HEK293 (cell line): ENCODE measurements around the gene MAPK8IP3.

Source experiments
- CTCF ChIA-PET: fragments of 350-600 bp; formaldehyde crosslinking; extraction: SDS; loops from one replicate; lab custom pipeline; 2021; ENCODE audit warnings: antibody characterized with exemption; lab: Yijun Ruan, JAX
- POLR2A ChIA-PET: fragments of 300-600 bp; formaldehyde crosslinking; extraction: SDS; loops from one replicate; lab custom pipeline; 2020; ENCODE audit warnings: antibody characterized with exemption, inconsistent platforms; lab: Yijun Ruan, JAX
- H3K27ac ChIP-seq: fragments of 200-500 bp; sonication (Bioruptor generic); 2 replicates; pipeline ENCODE4 v1.5.1; 2014; ENCODE audit warnings: low read depth, low read length, control low read depth, inconsistent platforms; ENCODE audit errors: extremely low read depth
- H3K36me3 ChIP-seq, 2 experiments: fragments of 200-500 bp in 1 of 2; sonication (Bioruptor generic) in 1 of 2; 1 replicate in 1 of 2; 2 replicates in 1 of 2; pipeline ENCODE4 v1.5.1; 2014 to 2017; ENCODE audit warnings: inconsistent platforms in 2 of 2, low read length in 2 of 2; ENCODE audit not compliant: control insufficient read depth in 2 of 2, insufficient read depth in 1 of 2
- H3K4me1 ChIP-seq: fragments of 200-500 bp; sonication (Bioruptor generic); 2 replicates; pipeline ENCODE4 v1.5.1; 2014; ENCODE audit warnings: mild to moderate bottlenecking, low read length, inconsistent platforms; ENCODE audit not compliant: control insufficient read depth, insufficient read depth
- H3K4me3 ChIP-seq: 2 replicates; pipeline ENCODE4 v1.5.1; 2011; ENCODE audit warnings: low read depth, mild to moderate bottlenecking, control low read depth, low read length, moderate library complexity
- H3K9me3 ChIP-seq: fragments of 200-500 bp; sonication (Bioruptor generic); 2 replicates; pipeline ENCODE4 v1.5.1; 2014; ENCODE audit warnings: low read depth, low read length, inconsistent platforms; ENCODE audit not compliant: control insufficient read depth, insufficient read depth
- EGR2 ChIP-seq: fragments of 450-650 bp; formaldehyde crosslinking; IDR thresholded peaks from 2 replicates; pipeline ENCODE4 v1.5.1; 2016; ENCODE audit warnings: low read depth, missing biosample characterization, missing genetic modification characterization
- HOXA7 ChIP-seq: sonication (generic); formaldehyde crosslinking; IDR thresholded peaks from 2 replicates; pipeline ENCODE4 v1.8.1; 2022; ENCODE audit warnings: missing genetic modification reagents, borderline replicate concordance
- INSM2 ChIP-seq: fragments of 450-650 bp; formaldehyde crosslinking; IDR thresholded peaks from 2 replicates; pipeline ENCODE4 v1.5.1; 2016; ENCODE audit warnings: missing biosample characterization, missing genetic modification characterization
- KLF8 ChIP-seq: fragments of 450-650 bp; formaldehyde crosslinking; IDR thresholded peaks from 2 replicates; pipeline ENCODE4 v1.5.1; 2016; ENCODE audit warnings: missing biosample characterization, missing genetic modification characterization
- PRDM10 ChIP-seq: fragments of 450-650 bp; formaldehyde crosslinking; IDR thresholded peaks from 2 replicates; pipeline ENCODE4 v1.5.1; 2016; ENCODE audit warnings: missing biosample characterization, missing genetic modification characterization
- RBAK ChIP-seq: fragments of 450-650 bp; formaldehyde crosslinking; IDR thresholded peaks from 2 replicates; pipeline ENCODE4 v1.5.1; 2016; ENCODE audit warnings: missing biosample characterization, missing genetic modification characterization
- REPIN1 ChIP-seq: fragments of 450-650 bp; formaldehyde crosslinking; IDR thresholded peaks from 2 replicates; pipeline ENCODE4 v1.5.1; 2017; ENCODE audit warnings: missing biosample characterization, missing genetic modification characterization, low read depth
- SP7 ChIP-seq: fragments of 450-650 bp; formaldehyde crosslinking; IDR thresholded peaks from 2 replicates; pipeline ENCODE4 v1.5.1; 2016; ENCODE audit warnings: missing biosample characterization, missing genetic modification characterization
- YY2 ChIP-seq: fragments of 450-650 bp; formaldehyde crosslinking; IDR thresholded peaks from 2 replicates; pipeline ENCODE4 v1.5.1; 2016; ENCODE audit warnings: missing biosample characterization, missing genetic modification characterization
- ZNF169 ChIP-seq: fragments of 450-650 bp; formaldehyde crosslinking; IDR thresholded peaks from 2 replicates; pipeline ENCODE4 v1.5.1; 2016; ENCODE audit warnings: missing biosample characterization, missing genetic modification characterization
- ZNF174 ChIP-seq: fragments of 450-650 bp; formaldehyde crosslinking; IDR thresholded peaks from 2 replicates; pipeline ENCODE4 v1.5.0; 2017; ENCODE audit warnings: missing biosample characterization, mild to moderate bottlenecking, missing genetic modification characterization
- ZNF221 ChIP-seq: fragments of 450-650 bp; formaldehyde crosslinking; IDR thresholded peaks from 2 replicates; pipeline ENCODE4 v1.5.1; 2017; ENCODE audit warnings: missing biosample characterization, missing genetic modification characterization, borderline replicate concordance
- ZNF24 ChIP-seq: fragments of 450-650 bp; formaldehyde crosslinking; IDR thresholded peaks from 2 replicates; pipeline ENCODE4 v1.5.1; 2016; ENCODE audit warnings: missing biosample characterization, missing genetic modification characterization
- ZNF248 ChIP-seq: fragments of 450-650 bp; formaldehyde crosslinking; IDR thresholded peaks from 2 replicates; pipeline ENCODE4 v1.5.1; 2017; ENCODE audit warnings: missing biosample characterization, missing genetic modification characterization
- ZNF416 ChIP-seq: fragments of 450-650 bp; formaldehyde crosslinking; IDR thresholded peaks from 2 replicates; pipeline ENCODE4 v1.5.1; 2016; ENCODE audit warnings: missing biosample characterization, missing genetic modification characterization
- ZNF548 ChIP-seq: fragments of 450-650 bp; formaldehyde crosslinking; IDR thresholded peaks from 2 replicates; pipeline ENCODE4 v1.5.1; 2016; ENCODE audit warnings: missing biosample characterization, missing genetic modification characterization
- ZSCAN18 ChIP-seq: fragments of 450-650 bp; formaldehyde crosslinking; IDR thresholded peaks from 2 replicates; pipeline ENCODE4 v1.5.1; 2016; ENCODE audit warnings: missing biosample characterization, missing genetic modification characterization
- TF ChIP-seq, protein P1 (sequence below): fragments of 450-650 bp; formaldehyde crosslinking; IDR thresholded peaks from 2 replicates; pipeline ENCODE4 v1.5.1; 2016; ENCODE audit warnings: missing biosample characterization, missing genetic modification characterization
- TF ChIP-seq, protein P2 (sequence below): fragments of 450-650 bp; formaldehyde crosslinking; optimal IDR thresholded peaks from 2 replicates; pipeline ENCODE3; 2016; ENCODE audit warnings: missing biosample characterization, mild to moderate bottlenecking, missing genetic modification characterization

MAPK8IP3 gene

DNA sequence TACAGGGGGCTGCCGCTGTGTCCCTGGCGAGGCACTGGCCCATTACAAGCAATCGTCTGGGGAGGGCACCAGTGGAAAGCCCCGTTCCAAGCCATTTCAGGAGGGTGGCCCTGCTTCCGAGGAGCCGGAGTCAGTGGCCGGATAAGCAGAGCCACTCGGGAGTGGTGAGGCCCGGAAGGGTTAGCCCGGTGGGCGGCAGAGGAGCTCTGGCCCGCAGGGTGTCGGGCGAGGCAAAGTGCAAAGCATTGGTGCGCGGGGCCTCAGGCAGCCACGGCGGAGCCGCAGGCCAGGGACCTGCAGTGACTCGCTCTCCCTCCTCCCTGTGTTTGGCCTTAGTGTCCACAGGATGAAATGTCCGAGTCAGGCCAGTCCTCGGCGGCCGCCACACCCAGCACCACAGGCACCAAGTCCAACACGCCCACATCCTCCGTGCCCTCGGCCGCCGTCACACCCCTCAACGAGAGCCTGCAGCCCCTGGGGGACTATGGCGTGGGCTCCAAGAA, 40.7 kb downstream of the MAPK8IP3 start:
- Histone ChIP-seq H3K4me3 (no peak overlapping the region), H3K36me3 (peaks cover 5 to 81% of the 10 kb centered on the region in 2 experiments; a peak in 2 of 3 replicates), H3K4me1 (no peaks in the 10 kb centered on the region), H3K27ac (no peak overlapping the region), H3K9me3 (no peaks in the 10 kb centered on the region)
- TF ChIP-seq YY2 (tag by site-specific recombination), result no peak
- TF ChIP-seq ZNF24 (tag by site-specific recombination), result no peak
- TF ChIP-seq ZNF169, result no peak
- TF ChIP-seq ZNF221 (tag by site-specific recombination), result no peak
- no peak for TF ChIP-seq ZNF548 (tag by site-specific recombination)
- TF ChIP-seq ZNF174 (tag by site-specific recombination), result no peak
- TF ChIP-seq INSM2, result no peak
- TF ChIP-seq EGR2, result no peak
- no peak for TF ChIP-seq KLF8 (tag by site-specific recombination)
- no peak for TF ChIP-seq REPIN1 (tag by site-specific recombination)
- TF ChIP-seq ZSCAN18, result no peak
- TF ChIP-seq, protein P1, sequence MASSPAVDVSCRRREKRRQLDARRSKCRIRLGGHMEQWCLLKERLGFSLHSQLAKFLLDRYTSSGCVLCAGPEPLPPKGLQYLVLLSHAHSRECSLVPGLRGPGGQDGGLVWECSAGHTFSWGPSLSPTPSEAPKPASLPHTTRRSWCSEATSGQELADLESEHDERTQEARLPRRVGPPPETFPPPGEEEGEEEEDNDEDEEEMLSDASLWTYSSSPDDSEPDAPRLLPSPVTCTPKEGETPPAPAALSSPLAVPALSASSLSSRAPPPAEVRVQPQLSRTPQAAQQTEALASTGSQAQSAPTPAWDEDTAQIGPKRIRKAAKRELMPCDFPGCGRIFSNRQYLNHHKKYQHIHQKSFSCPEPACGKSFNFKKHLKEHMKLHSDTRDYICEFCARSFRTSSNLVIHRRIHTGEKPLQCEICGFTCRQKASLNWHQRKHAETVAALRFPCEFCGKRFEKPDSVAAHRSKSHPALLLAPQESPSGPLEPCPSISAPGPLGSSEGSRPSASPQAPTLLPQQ (tag by site-specific recombination), result no peak
- TF ChIP-seq ZNF248, result no peak
- TF ChIP-seq PRDM10 (tag by site-specific recombination), result no peak
- TF ChIP-seq ZNF416 (tag by site-specific recombination), result no peak
- no peak for TF ChIP-seq HOXA7
- TF ChIP-seq SP7 (tag by site-specific recombination), result no peak
- TF ChIP-seq RBAK (tag by site-specific recombination), result no peak
- TF ChIP-seq, protein P2, sequence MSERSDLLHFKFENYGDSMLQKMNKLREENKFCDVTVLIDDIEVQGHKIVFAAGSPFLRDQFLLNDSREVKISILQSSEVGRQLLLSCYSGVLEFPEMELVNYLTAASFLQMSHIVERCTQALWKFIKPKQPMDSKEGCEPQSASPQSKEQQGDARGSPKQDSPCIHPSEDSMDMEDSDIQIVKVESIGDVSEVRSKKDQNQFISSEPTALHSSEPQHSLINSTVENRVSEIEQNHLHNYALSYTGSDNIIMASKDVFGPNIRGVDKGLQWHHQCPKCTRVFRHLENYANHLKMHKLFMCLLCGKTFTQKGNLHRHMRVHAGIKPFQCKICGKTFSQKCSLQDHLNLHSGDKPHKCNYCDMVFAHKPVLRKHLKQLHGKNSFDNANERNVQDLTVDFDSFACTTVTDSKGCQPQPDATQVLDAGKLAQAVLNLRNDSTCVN (tag by site-specific recombination), result no peak
- POLR2A ChIA-PET, result no interaction called here
- CTCF ChIA-PET, result no interaction called here
